Right lobe of liver (tissue), 6 donors: Measurements from ENCODE around the gene HOXC4. TPM values are rescaled to one million over a fixed set of nuclear protein-coding genes. Genes with fewer than 3 reads are reported as not detected.

ENCODE experiments used
- ATAC-seq, 4 donors: fragments of 200-7000 bp; cut with Tn5 transposase; one replicate each; pipeline ENCODE4 v1.9.1; 2020; ENCODE audit warnings: mild to moderate bottlenecking in 4 of 4, moderate library complexity in 4 of 4
- DNase-seq, 3 donors: peaks; one replicate each; pipeline ENCODE4 v3.0.0-alpha.2; 2020
- H3K27ac ChIP-seq, 3 donors: fragments of 200-600 bp; one replicate each; pipeline ENCODE4 v1.8.0; 2022
- H3K27me3 ChIP-seq, 2 donors: fragments of 200-600 bp; one replicate each; pipeline ENCODE4 v1.8.0; 2022
- H3K36me3 ChIP-seq, 4 donors: fragments of 200-600 bp; sonication (generic) in 1 of 4; one replicate each; pipeline versions ENCODE4 v1.5.1 to v1.8.0; 2017 to 2022; ENCODE audit warnings: control low read depth in 1 of 4
- H3K4me1 ChIP-seq, 4 donors: fragments of 200-600 bp; sonication (generic) in 1 of 4; one replicate each; pipeline versions ENCODE4 v1.5.1 to v1.8.0; 2017 to 2022; ENCODE audit warnings: control low read depth in 1 of 4
- H3K4me3 ChIP-seq, 3 donors: fragments of 200-600 bp; one replicate each; pipeline ENCODE4 v1.8.0; 2022
- H3K9me3 ChIP-seq, 4 donors: fragments of 200-600 bp; sonication (generic) in 1 of 4; one replicate each; pipeline versions ENCODE4 v1.5.1 to v1.8.0; 2017 to 2022; ENCODE audit warnings: control low read depth in 1 of 4
- CTCF ChIP-seq, 4 donors: fragments of 200-600 bp in 3 of 4; fragments of 450-650 bp in 1 of 4; IDR thresholded peaks; one replicate each; pipeline versions ENCODE4 v1.5.1 to v1.8.0; 2016 to 2022; ENCODE audit warnings: antibody characterized with exemption in 4 of 4, mild to moderate bottlenecking in 2 of 4
- POLR2A ChIP-seq: fragments of 450-650 bp; IDR thresholded peaks from one replicate; pipeline ENCODE4 v1.6.1; 2017; ENCODE audit warnings: antibody characterized with exemption, mild to moderate bottlenecking
- WGBS: methylation state at CpG from one replicate; pipeline ENCODE4 v1.1.6; 2018; ENCODE audit warnings: low coverage, low lambda C conversion rate; ENCODE audit not compliant: insufficient coverage; ENCODE audit errors: missing lambda C conversion rate; 5-methylcytosine and 5-hydroxymethylcytosine counted together
- intact Hi-C, 2 donors: fragments of 100-400 bp; cut with DNase I; formaldehyde crosslinking; loops; one replicate each; pipeline versions ENCODE4 v1.11.2 to v1.14.1; 2022
- total RNA-seq, 6 experiments: library from RNA; depleted of rRNA in 2 of 6; stranded (reverse); fragments of >200 nt in 2 of 6; fragmentation: NEBNext Ultra II Directional in 3 of 6; extraction: Animal tissue kit (Norgen Biotek cat#: 25700) in 3 of 6; gene quantifications; one replicate each; pipeline versions ENCODE4 v1.1.0 to v1.2.4, GENCODE V29; 2016 to 2023
- donor health status: DM: no; HTN: yes; CAD: no.
- donor health status: DM: no; HTN: no; CAD: no.
- donor health status: DM: no; HTN: no; CAD: no.
- donor health status: DM: no; HTN: yes; CAD: no.
- donor health status: DM: no; HTN: yes; CAD: no.

HOXC4 gene
- total RNA-seq, 6 experiments from 2014 or later, result 0.13 TPM; not detected in 5

- Histone ChIP-seq H3K4me1 (peaks cover 0 to 7% (median 0%) of the 10 kb centered on the region in 4 donors), H3K27me3 (peaks cover under 1 to 42% of the 10 kb centered on the region in 2 donors), H3K4me3 (peak overlapping the region in 1 of 3 donors; percentile 11), H3K27ac (no peak overlapping the region), H3K36me3 (no peaks in the 10 kb centered on the region), H3K9me3 (no peaks in the 10 kb centered on the region)
- peak; percentile 86 to 89 (median 88) for DNase-seq
- ATAC-seq, result peak; percentile 92 to 97 (median 95)
- intact Hi-C loops, result loop anchor here (5.0 kb wide), 2 partner anchors 196 to 201 kb away; no protein-coding TSS in a partner anchor
- 5% methylated on average over 26 of the region's 39 CpGs for WGBS
- no peak for TF ChIP-seq POLR2A
- peak; percentile 95 to 97 (median 95) for TF ChIP-seq CTCF (IDR thresholded peaks at IDR 0.05)
These were observed 47.6 kb upstream of the HOXC4 start for GRCh38 chr12:54005853-54006558.

- Histone ChIP-seq H3K4me3 (peak overlapping the region in 1 of 3 donors; percentile 11), H3K9me3 (no peaks in the 10 kb centered on the region), H3K4me1 (peaks cover 0 to 7% (median 0%) of the 10 kb centered on the region in 4 donors), H3K27ac (no peak overlapping the region), H3K27me3 (peaks cover 0 to 36% of the 10 kb centered on the region in 2 donors), H3K36me3 (no peaks in the 10 kb centered on the region)
- ATAC-seq, result no peak
- TF ChIP-seq CTCF (IDR thresholded peaks at IDR 0.05) (no peak), POLR2A (no peak)
- 4% methylated on average over 7 of the region's 22 CpGs for WGBS
- DNase-seq, result no peak
- intact Hi-C loops, result loop anchor here (5.0 kb wide), 2 partner anchors 196 to 201 kb away; no protein-coding TSS in a partner anchor
These were observed 46.9 kb upstream of the HOXC4 start for GRCh38 chr12:54006559-54007220.

DNA sequence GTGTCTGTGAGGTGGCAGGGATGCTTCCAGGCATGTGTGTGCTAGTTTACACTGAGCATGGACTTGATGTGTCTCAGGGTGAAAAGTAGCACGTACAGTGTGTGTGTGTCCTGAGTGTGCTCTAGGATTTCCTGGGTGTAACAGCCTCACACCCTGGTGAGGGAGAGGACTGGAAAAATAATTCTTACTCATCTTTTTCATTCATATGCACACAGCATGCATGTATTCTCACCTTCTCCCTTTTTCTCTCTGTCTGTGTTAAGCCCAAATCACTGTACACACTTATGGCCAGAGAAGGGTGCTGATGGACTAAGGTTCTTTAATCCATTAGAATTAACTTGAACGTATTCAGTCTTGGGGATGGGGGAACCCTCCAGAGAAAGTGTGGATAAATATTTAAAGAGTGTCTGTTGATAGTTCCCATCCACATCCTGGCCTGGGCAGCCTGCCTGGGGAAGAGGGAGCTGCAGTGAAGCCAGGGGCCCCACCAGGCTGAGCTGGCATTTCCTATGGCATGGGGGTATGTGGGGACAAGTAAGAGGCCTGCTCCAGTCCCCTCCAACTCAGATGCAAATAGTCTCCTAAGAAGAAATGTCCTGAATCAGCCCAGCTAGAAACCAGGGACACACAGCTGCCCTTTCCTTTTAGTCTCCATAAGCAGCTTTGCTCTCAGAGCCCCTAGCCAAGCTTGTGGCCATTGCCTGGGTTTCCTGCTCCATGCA is 45.9 kb upstream of the HOXC4 start:
- H3K4me1 ChIP-seq, result peaks cover 0 to 7% (median 0%) of the 10 kb centered on the region in 4 donors
- no peak for TF ChIP-seq POLR2A
- TF ChIP-seq CTCF (IDR thresholded peaks at IDR 0.05), result no peak
- H3K9me3 ChIP-seq, result no peaks in the 10 kb centered on the region
- intact Hi-C loops, result loop anchor here (5.0 kb wide), 2 partner anchors 195 to 200 kb away; no protein-coding TSS in a partner anchor
- no peak for DNase-seq
- no peak overlapping the region for H3K4me3 ChIP-seq
- no peak for ATAC-seq
- H3K27ac ChIP-seq, result no peak overlapping the region
- WGBS, result 22% methylated on average over 2 of the region's 2 CpGs
- H3K27me3 ChIP-seq, result peaks cover 0 to 42% of the 10 kb centered on the region in 2 donors
- no peaks in the 10 kb centered on the region for H3K36me3 ChIP-seq

DNA sequence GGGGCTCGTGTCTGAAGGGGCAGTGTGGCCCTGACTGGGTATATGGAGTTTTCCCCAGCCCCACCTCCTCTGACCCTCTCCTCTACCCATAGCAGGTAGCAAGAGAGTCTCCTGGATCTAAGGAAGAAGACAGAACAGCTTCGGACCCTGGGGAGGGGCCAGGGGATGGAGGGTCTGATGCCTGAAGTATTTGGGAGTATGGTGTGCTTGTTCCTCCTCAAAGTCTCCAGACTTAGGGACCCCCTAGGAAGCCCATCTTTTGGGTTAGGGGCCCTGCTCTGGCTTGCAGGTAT is 45.4 kb upstream of the HOXC4 start:
- no peak overlapping the region for H3K27ac ChIP-seq
- DNase-seq (no peak), ATAC-seq (no peak)
- H3K36me3 ChIP-seq, result no peaks in the 10 kb centered on the region
- H3K4me1 ChIP-seq, result peaks cover 0 to 7% (median 0%) of the 10 kb centered on the region in 4 donors
- TF ChIP-seq POLR2A (no peak), CTCF (IDR thresholded peaks at IDR 0.05) (no peak)
- WGBS, result 29% methylated on average over 1 of the region's 2 CpGs
- no peaks in the 10 kb centered on the region for H3K9me3 ChIP-seq
- H3K27me3 ChIP-seq, result peaks cover 0 to 48% of the 10 kb centered on the region in 2 donors
- intact Hi-C loops, result loop anchor here (5.0 kb wide), 2 partner anchors 194 to 199 kb away; no protein-coding TSS in a partner anchor
- no peak overlapping the region for H3K4me3 ChIP-seq
